ENCODE data around the gene PRDX5.

The PRDX5 gene

DNA sequence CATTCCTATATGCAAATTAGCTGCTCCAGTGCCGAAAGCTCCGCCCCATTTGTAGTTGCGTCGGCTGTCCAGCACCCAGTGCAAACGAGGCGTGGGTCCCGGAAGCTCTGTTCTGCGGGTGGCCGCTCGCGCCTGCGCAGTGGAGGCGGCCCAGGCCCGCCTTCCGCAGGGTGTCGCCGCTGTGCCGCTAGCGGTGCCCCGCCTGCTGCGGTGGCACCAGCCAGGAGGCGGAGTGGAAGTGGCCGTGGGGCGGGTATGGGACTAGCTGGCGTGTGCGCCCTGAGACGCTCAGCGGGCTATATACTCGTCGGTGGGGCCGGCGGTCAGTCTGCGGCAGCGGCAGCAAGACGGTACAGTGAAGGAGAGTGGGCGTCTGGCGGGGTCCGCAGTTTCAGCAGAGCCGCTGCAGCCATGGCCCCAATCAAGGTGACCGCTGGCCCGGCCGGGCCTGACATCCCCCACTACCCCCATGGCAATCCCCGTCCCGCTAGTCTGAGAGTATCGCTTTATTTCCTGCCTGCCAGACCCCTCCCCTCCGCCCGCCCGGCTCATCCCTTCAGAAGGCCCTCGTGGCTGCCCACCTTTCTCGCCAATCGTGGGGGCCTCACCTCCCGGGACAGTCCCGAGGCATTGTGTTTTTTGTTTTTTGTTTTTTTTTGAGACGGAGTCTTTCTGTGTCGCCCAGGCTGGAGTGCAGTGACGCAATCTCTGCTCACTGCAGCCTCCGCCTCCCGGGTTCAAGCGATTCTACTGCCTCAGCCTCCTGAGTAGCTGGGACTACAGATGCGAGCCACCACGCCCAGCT is at the start of gene PRDX5:
Gene PRDX5, plus strand, starts transcription at position 161 of the 805 bp plus-strand sequence. Its CDS starts 95 bp downstream, at position 256.
- DNase-seq = peak; percentile 82

DNA sequence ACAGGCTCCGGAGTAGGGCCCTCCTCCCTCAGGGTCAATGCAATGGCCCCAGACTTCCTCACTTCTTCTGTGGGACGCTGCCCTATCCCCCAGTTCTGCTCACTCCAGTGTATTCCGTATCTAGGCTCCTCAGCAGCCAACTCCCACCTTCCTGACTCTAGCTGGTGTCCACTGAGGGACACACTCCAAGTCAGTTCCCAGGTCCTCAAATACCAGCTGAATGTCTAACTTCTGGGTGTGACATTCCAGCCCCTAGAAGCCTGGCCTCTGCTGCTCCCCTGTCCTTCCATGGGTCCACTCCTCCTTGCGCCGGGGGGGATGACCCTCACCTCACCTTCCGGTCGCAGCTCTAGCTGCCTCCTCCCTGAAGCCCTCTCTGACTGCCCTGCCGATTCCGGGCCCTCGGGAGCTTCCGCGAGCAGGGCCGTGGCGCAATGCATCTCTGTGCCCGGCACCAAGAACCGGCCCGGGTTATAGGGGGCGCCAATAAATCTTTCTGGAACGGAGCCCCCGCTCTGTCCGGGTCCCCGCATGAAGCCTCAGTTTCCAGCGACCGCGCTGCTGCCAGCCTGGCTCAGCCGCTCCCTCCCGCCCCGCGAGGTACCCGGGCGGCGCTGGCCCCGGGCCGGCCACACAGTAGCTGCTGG is 48.9 kb upstream of the PRDX5 start:
- DNase-seq = no peak

- peak; percentile 98 for DNase-seq
These were observed 48.2 kb upstream of the PRDX5 start for GRCh38 chr11:64269540-64270220.

GRCh38 chr11:64275031-64275800 is 42.7 kb upstream of the PRDX5 start:
- DNase-seq = no peak

DNA sequence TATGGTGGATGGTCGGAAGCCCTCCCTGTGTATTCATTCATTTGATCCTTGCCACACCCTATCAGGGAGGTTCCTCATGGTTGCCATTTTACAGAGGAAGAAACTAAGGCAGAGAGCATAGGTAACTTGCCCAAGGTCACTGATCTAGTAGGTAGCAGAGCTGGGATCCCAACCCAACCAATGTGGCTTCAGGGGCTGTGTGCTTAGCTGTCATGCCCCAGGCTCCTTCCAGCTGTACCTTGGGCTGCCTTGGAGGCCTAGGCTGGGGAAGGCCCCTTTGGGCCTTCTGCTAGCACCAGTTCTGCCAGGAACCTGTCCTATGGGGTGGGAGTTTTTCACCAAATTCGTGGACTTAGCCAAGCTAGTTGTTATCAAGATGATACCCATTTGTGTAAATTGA is 42.1 kb upstream of the PRDX5 start:
- no peak for DNase-seq

DNA sequence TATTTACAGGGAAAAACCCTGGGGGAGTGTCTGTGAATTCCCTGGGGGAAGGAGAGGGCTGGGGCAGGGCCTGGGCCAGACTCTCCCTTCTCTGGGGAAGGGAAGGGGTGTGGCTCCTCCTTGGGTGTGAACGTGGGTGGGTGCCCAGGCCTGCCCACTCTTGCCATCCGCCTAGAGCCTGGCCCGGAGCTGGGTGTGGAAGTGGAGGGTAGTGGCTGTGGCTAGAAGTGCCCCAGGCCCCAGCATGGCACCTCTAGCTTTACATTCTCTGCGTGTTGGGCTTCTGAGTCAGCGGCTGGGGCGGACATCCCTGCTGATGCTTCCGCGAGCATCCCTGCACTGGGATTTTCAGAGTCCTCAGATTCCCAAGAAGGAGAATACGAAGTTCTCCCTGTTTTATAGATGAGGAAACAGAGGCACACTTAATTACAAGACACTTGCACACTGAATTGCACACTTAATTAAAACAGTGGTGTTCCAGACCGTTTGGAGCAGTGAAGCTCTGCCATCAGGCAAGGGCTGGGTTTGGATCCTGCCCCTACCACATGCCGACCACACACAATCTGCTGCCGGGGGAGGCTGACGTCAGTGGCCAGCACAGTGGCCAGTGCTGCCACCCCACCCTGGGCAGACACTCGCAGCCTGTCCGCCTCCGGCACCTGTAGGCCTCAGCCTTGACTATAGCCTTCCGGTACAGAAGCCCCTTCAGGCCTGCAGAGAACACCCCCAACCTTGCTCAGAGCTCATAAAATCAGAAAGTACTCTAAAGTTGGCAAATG is 41.1 kb upstream of the PRDX5 start:
- no peak for DNase-seq

DNA sequence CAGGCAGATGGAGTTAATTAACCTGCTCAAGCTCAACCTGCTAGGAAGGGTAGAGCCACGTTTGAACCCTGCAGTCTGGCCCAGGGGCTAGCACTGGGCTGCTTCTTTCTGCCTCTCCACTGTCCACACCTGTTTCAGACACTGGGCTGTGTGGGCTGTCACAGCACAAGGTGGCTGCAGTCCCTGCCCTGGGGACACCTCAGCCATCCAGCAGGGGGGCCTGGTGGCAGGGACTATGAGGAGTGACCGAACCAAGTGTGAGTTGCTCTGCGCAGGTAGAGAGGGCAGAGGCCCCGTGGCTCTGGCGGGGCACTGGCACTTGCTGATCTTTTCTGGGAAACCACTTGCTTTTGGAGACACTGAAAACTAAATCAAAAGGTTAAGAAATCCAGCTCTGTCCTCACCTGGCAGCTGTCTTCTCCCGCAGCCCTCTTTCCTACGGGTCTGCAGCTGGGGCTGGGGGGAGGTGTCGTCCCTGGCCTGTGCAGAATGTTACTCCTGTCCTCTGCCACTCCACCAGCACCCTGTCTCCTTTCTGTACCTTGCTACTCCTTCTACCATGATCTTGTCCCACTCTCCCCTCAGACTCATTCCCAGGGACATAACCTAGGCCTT is 39.2 kb upstream of the PRDX5 start:
- no peak for DNase-seq

DNA sequence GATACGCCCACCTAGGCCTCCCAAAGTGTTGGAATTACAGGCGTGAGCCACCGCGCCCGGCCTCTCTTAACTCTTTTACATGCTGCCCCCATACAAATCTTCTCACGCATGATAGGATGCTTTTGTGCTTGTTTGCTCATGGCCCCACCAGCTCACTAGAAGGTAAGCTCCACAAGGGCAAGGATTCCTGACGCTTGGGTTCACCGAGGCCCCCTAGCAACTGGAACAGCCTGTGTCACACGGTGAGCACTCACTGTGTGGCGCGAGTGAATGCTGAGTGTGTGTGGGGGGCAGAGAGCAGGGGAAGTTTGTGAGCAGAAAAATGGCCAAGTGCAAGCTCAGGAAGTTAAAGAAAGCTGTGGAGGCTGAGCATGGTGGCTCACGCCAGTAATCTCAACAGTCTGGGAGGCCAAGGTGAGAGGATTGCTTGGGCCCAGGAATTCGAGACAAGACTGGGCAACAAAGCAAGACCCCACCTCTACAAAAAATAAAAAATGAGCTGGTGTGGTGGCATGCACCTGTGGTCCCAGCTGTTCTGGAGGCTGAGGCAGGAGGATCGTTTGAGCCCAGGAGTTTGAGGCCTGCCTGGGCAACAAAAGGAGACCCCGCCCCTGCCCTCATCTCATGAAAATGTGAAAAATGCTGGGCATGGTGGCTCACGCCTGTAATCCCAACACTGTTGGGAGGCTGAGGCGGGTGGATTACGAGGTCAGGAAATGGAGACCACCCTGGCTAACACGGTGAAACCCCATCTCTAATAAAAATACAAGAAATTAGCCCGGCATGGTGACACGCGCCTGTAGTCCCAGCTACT is 35.8 kb upstream of the PRDX5 start:
- DNase-seq = no peak

DNA sequence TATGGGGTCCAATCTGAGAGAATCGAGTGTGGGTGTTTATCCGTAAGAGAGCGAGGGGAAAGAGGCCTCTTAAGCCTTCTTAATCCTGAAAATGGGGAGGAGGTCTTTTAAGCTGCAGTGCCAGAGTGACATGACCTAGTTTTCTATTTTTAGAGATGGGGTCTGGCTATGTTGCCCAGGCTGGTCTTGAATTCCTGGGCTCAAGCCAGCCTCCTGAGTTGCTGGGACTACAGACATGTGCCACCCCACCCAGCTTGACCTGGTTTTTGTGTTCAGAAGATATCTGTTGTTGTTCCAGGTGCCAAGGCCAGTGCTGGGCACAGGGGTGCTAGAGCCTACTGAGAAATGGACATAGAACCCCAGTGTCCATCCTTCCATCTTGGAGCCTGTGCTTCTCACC is 34.8 kb upstream of the PRDX5 start:
- no peak for DNase-seq

DNA sequence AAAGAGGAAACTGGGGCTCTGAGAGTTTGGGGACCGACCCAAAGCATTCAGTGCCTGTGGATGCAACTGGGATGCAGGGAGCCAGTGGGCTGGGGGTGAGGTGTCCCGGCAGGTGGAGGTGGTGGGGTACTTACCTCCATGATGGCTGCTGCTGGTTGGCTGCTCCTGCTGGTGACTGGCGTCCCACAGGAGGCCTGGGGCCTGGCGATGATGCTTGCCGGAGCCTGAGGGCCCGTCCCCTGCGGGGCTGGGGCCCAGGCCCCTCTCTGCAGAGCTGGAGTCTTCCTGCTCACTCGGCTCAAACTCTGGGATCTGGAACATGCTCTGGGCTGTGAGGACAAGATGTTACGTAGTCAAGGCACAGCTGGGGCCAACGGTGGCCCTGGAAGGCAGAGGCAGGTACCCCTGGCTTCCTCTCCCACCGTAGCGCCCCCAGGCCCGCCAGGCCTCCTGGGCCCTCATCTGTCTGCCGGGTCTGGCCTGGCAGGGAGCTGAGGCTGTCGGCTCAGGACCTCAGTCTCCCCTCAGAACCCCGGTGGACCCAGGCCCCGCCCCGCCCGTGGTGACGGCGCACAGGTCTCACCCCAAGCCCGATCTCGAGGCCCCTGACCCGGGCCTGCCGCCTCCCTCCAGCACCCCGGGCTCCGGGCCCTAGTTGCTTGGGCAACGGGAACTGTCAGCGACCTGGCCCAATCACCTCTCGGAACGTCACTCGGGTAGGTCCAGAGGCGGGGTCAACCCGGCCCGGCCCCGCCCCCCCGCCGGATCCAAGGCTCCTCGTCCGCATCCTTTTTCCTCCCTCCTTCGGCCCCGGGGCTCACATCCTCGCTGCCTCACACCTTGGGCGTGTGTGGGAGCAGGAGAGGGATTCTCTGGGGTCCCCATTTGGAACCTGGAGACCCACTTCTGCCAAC is 33.6 kb upstream of the PRDX5 start, which contains the start of gene BAD:
Gene BAD, minus strand, starts transcription at position 618 of the 914 bp plus-strand sequence. Its CDS starts 297 bp downstream, at position 321.
- DNase-seq = peak; percentile 73

DNA sequence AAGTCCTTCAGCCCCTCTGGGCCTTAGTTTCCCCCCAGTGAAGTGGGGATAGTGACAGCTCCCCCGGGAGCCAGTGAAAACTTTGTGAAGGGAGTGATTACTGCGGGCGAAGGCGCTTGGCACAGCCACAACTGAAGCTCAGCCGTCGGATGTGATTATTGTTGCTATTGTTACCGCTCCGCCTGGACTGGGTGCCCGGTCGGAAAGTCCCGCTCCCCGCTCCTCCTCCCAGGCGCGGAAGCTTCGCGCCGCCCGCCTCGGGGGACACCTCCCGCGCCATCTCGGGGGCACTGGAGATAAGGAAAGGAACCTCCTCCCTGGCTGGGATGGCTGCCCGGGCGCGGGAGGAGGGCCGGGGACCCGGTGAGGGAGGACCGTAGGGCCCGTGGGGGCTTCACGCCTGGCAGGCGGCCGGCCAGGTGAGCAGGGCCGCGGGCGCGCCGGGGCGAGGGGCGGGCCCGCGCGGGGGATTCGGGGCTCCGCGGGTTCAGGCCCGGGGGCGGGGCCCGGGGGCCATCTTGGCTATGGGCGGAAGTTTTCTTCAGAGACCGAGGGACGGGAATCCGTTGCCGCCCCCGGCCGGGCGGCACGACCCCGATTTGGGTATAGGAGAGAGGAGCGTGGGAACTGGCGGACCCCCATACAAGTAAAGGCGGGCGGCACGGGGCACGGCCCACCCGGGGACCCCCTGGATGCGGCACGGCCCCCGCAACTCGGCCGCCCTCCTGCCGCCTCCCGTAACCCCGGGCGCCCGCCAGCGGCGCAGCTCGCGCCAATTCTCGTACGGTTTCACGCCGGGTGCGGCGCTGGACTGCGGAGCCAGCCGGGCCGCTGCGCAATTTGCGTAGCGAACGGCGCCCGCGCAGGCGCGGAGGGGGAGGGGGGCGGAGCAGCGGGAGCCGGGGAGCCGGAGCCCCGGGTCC is 32.7 kb upstream of the PRDX5 start, which contains the start of gene GPR137:
Gene GPR137, plus strand, starts transcription at position 887 of the 923 bp plus-strand sequence. CDS start 677 bp downstream, outside the sequence.
- peak; percentile 57 for DNase-seq

- DNase-seq = peak; percentile 24
These were observed 31.8 kb upstream of the PRDX5 start for GRCh38 chr11:64285885-64286800.

DNA sequence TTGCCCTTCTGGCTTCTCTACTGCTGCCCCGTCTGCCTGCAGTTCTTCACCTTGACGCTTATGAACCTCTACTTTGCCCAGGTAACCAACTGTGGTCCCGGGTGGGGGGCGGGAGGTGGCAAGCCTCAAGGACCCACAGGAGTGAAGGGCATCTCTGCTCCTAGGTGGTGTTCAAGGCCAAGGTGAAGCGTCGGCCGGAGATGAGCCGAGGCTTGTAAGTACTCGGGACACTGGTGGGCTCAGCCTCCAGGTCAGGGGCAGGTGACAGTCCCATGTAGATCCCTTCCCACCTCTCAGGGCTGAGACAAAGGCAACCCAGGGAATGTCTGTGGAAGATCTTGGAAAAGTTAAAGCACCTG is 31.1 kb upstream of the PRDX5 start:
- DNase-seq = no peak

- DNase-seq = no peak
These were observed 30.1 kb upstream of the PRDX5 start for GRCh38 chr11:64287676-64288352.

- DNase-seq = no peak
These were observed 29.6 kb upstream of the PRDX5 start for GRCh38 chr11:64288353-64288750.

GRCh38 chr11:64289002-64289564 is 28.8 kb upstream of the PRDX5 start:
- DNase-seq = no peak
